Activated T-helper 9 cell treated with anti-CD3 and anti-CD28 coated beads, Interleukin-2, amount 50 U/mL, for 16 hours (primary cell): Measurements from ENCODE around the gene CPSF6.

Source experiments
- DNase-seq: peaks from one replicate; pipeline ENCODE4 v3.0.0-alpha.2; 2020; ENCODE audit warnings: low read depth

Gene CPSF6

GRCh38 chr12:69321351-69321750 is 82.0 kb downstream of the CPSF6 start:
- DNase-seq: no peak
